GM10847 (cell line): ENCODE data around the gene UBE2I.

Experiments used
- POLR2A ChIP-seq: IDR thresholded peaks from 2 replicates; pipeline ENCODE4 v1.6.1; 2011; ENCODE audit not compliant: insufficient read length; ENCODE audit errors: extremely low read depth

UBE2I gene

DNA sequence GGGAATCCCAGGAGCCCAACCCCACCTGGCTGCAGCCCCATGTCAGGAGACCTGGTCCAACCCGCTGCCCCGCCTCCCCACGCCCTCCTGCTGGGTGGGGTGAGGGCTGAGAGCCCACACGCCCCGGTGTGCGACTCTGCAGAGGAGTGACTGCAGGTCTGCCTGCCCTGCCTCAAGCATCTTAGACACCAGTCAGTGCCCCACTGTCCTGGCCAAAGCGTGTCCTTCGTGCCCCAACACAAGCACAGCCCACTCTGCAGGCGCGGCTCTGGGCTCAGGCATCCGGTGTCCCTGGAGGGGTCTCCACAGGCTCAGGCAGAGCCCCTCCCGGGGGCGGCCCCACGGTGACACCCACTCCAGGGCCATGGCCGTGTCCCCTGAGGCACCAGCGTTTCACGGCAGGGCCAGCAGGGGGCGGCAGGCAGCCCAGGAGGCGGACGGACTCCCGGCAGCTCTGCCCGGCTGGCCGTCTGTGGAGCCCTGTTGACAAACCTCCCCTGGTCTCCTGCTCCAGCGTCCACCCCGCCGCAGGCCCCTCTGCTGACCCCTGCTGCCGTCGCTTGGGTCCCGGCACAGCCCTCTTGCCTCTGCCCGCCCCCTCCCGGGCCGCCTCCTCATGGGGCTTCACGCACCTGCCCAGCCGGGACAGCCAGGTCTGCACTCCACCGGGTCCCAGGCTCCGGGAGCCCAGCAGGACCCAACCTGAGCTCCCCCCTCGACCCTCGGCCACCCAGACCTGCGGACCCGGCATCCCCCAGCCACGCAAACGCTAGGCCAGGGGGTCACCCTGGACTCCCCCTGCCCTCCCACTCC is 8.6 kb upstream of the UBE2I start:
- no peak for TF ChIP-seq POLR2A

DNA sequence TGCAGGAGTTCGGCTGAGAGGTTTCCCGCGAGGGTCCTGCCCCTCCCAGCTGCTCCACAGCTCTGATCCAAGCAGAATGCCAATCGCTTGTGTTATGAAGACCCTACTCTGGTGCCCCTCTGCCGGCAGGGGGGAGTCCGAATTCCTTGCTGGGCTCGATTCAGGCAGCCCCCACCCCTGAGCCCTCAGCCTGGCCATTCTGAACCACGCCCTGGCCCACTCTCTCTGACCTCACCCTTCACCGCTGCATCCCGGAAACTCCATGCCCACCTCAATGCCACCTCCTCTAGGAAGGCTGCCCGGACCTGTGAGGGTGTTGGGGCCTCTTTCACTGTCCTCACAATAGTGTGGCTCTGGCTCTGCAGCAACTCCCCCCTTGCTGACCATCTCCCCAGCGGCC is 7.9 kb upstream of the UBE2I start:
- no peak for TF ChIP-seq POLR2A

- no peak for TF ChIP-seq POLR2A
Measured at GRCh38 chr16:1305823-1306222, 3.6 kb upstream of the UBE2I start.

DNA sequence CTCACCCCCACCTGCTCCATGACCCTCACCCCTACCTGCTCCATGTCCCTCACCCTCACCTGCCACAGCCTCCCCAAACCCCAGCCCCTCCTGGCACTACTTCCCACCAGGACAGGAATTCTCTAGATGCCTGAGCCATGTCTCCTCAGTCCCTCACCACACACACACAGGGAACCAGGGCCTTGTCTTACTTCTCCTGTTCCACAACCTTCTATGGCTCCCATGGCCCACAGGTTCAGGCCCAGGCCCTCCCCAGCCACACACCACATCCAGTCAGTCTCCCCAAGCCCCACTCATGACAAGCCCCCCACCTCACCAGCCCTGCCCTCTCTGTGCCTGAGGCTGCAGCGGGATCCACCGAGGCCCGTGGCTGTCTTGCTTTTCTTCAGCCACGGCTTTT is 3.1 kb upstream of the UBE2I start:
- TF ChIP-seq POLR2A = no peak

- TF ChIP-seq POLR2A = peak; percentile 51
Measured at GRCh38 chr16:1308036-1308976, 1.1 kb upstream of the UBE2I start.

DNA sequence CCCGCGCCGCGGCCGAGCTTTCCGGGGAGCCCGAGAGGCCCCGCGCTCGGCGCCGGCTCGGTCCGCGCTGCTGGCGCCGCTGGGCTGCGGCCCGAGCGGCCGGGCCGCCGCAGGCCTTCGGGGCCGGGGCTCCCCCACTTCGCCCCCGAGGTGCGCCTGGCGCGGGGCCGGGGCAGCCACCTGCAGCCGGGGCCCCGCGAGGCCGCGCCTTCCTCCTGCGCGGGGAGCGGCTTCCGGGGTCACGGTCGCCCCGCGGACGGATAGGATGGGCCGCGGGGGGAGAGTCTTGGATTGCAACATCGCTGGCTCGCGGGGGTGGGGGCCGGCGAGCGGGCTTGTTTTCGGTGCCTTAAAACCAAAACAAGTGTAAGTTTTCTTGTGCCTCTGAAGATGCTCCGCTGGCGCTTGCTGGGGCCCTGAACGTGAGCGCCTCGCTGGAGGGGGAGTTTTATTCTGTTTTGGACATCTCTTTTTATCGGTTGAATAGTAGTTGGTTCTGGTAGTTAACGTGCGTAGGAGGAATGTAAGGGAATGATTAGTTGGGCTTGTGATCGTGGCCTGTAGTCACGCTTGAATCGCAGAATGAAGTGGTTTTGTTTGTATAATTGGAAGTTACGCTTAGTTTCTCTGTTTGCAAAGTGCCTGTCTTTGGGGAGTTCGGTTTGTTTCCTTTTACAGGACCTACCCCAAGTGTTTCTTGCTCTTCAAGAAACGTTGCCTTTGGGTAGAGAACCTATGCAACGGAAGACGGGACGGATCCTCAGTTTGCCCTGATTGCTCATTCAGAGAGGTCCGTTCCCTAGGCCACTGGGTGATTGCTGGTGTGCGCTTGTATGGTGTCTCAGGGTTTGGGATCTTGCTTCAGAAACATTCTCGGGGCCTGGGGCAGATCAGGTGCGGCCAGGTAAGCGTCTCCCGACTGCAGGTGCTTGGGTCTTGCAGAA is 724 bp downstream of the UBE2I start:
- TF ChIP-seq POLR2A = no peak

GRCh38 chr16:1310832-1311200 is 1.4 kb downstream of the UBE2I start:
- no peak for TF ChIP-seq POLR2A

DNA sequence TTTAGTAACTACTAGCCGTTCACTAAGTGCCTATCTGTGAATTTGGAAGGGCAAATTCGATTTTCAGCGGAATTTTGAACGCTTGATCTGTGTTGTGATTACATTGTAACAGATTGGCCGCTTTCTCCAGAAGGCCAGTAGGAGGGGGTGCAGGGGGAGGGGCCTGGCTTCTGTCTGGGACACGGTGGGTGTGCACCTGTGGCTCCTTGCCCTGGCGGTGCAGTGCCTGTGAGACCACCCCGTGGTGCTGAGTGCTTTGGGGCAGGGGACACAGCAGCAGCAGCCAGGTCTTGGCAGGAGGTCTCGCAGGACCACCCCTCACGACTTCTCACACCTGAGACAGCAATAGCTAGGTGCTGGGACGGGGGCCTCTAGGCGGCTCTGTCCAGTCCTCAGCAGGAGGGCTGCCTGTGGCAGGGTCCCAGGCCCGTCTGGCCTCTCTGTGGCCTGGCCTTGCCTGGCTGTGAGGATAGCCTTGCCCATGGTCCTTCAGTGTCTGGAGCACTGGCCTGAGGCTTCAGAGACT is 1.8 kb downstream of the UBE2I start:
- TF ChIP-seq POLR2A = no peak

GRCh38 chr16:1311738-1312466 is 2.5 kb downstream of the UBE2I start:
- no peak for TF ChIP-seq POLR2A

GRCh38 chr16:1312467-1312816 is 3.0 kb downstream of the UBE2I start:
- no peak for TF ChIP-seq POLR2A

- no peak for TF ChIP-seq POLR2A
Measured at GRCh38 chr16:1312903-1313302, 3.5 kb downstream of the UBE2I start.

DNA sequence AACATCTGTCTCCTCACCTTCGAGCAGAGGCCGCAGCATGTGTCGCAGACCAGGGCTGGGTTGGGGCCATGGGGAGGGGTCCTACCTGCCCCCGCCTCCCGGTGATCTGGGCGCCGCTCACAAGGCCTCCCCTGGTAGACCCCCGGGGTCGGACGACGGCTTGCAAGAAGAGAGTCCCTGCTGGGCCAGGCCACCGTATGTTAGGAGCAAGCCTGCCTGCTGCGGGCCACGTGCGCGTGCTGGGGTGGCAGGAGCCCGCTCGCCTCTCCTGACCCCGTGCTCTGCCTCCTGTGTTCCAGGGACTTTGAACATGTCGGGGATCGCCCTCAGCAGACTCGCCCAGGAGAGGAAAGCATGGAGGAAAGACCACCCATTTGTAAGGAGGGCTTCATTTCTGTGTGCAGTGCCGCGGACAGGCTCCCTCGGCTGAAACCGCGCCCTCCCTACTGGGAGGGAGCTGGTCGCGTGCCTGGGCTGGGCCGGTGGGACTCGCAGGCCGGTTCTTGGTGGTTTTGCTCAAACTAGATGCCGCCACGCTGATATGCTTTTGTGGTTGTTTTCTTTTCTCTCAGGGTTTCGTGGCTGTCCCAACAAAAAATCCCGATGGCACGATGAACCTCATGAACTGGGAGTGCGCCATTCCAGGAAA is 4.4 kb downstream of the UBE2I start:
- TF ChIP-seq POLR2A = no peak

DNA sequence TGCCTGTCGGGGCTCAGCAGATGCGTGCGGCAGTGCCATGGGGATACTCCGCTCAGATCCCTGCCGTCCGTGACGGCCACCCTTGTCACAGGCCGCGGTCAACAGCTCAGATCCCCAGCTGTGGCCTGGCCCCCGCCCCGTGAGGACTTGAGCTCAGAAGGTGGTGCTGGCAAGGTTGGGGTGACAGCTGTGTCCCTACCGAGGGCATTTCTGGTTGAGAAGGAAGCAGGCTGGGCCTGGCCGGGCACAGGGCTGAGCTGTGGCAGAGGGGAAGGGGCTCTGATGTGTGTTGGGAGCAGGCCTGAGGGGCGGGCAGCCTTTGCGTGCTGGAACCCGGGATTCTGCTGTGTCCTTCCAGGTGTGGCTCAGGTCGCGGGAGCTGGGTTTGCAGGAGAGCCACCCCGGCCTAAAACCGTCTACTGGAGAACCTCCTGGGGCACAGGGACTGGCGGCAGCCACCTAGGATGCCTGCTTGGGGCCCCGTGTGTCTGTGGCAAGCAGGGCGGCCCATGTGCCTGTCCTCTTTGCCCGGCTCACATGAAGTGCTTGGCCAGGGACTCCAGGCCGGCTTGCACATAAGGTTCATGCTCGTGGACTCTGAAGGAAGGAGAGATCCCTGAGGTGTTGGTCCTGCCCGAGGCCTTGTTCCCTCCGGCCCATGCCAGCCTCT is 5.1 kb downstream of the UBE2I start:
- no peak for TF ChIP-seq POLR2A
